Peyer's patch (tissue), 4 donors: ENCODE data around the gene SNX24. TPM values are rescaled to one million over a fixed set of nuclear protein-coding genes. Genes with fewer than 3 reads are reported as not detected.

ENCODE experiments used
- DNase-seq, 3 donors: peaks; one replicate each; pipeline ENCODE4 v3.0.0-alpha.2; 2017 to 2019
- H3K27ac ChIP-seq, 4 donors: fragments of 200-600 bp; sonication (generic); one replicate each; pipeline ENCODE4 v1.5.1; 2016 to 2019
- H3K27me3 ChIP-seq, 2 donors: fragments of 200-600 bp; sonication (generic); one replicate each; pipeline ENCODE4 v1.5.1; 2019
- H3K36me3 ChIP-seq, 3 donors: fragments of 200-600 bp; sonication (generic); one replicate each; pipeline ENCODE4 v1.5.1; 2016 to 2019
- H3K4me1 ChIP-seq, 4 donors: fragments of 200-600 bp; sonication (generic); one replicate each; pipeline ENCODE4 v1.5.1; 2016 to 2019
- H3K4me3 ChIP-seq, 4 donors: fragments of 200-600 bp; sonication (generic); 1 replicate in 3 of 4; 2 replicates in 1 of 4; pipeline ENCODE4 v1.5.1; 2016 to 2019; ENCODE audit warnings: mild to moderate bottlenecking in 1 of 4
- H3K9me3 ChIP-seq, 4 donors: fragments of 200-600 bp; sonication (generic); one replicate each; pipeline ENCODE4 v1.5.1; 2016 to 2019; ENCODE audit warnings: mild to moderate bottlenecking in 1 of 4
- CTCF ChIP-seq, 6 experiments: fragments of 450-650 bp in 4 of 6; fragments of 200-600 bp in 2 of 6; sonication (generic) in 1 of 6; IDR thresholded peaks; one replicate each; pipeline ENCODE4 v1.5.1; 2017 to 2019; ENCODE audit warnings: antibody characterized with exemption in 6 of 6, mild to moderate bottlenecking in 3 of 6, moderate library complexity in 1 of 6
- POLR2A ChIP-seq, 2 donors: fragments of 450-650 bp; IDR thresholded peaks; one replicate each; pipeline ENCODE4 v1.5.1; 2017; ENCODE audit warnings: antibody characterized with exemption in 2 of 2, mild to moderate bottlenecking in 2 of 2, moderate library complexity in 2 of 2
- total RNA-seq, 4 donors: library from RNA; depleted of rRNA; stranded (reverse); fragments of >200 nt; gene quantifications; one replicate each; pipeline ENCODE4 v1.1.0, GENCODE V29; 2016

SNX24 gene
- total RNA-seq, 4 donors from 2014 or later: 19.4 to 45.5 (median 29.3) TPM

GRCh38 chr5:122933956-122934355, 88.5 kb downstream of the SNX24 start:
- TF ChIP-seq CTCF (IDR thresholded peaks at IDR 0.05) (no peak), POLR2A (IDR thresholded peaks at IDR 0.05) (no peak)
- H3K4me3 ChIP-seq: no peak overlapping the region
- peaks cover 0 to 7% (median 0%) of the 10 kb centered on the region in 4 donors for H3K4me1 ChIP-seq
- H3K27ac ChIP-seq: no peak overlapping the region
- no peaks in the 10 kb centered on the region for H3K9me3 ChIP-seq
- no peaks in the 10 kb centered on the region for H3K36me3 ChIP-seq
- H3K27me3 ChIP-seq: no peaks in the 10 kb centered on the region
- no peak for DNase-seq

GRCh38 chr5:122936088-122936487, 90.7 kb downstream of the SNX24 start:
- Histone ChIP-seq H3K4me3 (no peak overlapping the region), H3K4me1 (peaks cover 0 to 7% (median 0%) of the 10 kb centered on the region in 4 donors), H3K27ac (no peak overlapping the region), H3K36me3 (no peaks in the 10 kb centered on the region), H3K9me3 (no peaks in the 10 kb centered on the region), H3K27me3 (no peaks in the 10 kb centered on the region)
- no peak for DNase-seq
- no peak for TF ChIP-seq POLR2A (IDR thresholded peaks at IDR 0.05)
- TF ChIP-seq CTCF (IDR thresholded peaks at IDR 0.05): no peak

GRCh38 chr5:122937914-122938313, 92.5 kb downstream of the SNX24 start:
- TF ChIP-seq CTCF (IDR thresholded peaks at IDR 0.05): no peak
- TF ChIP-seq POLR2A (IDR thresholded peaks at IDR 0.05): no peak
- no peak for DNase-seq
- no peak overlapping the region for H3K4me3 ChIP-seq
- H3K27ac ChIP-seq: no peak overlapping the region
- no peaks in the 10 kb centered on the region for H3K9me3 ChIP-seq
- H3K36me3 ChIP-seq: no peaks in the 10 kb centered on the region
- H3K27me3 ChIP-seq: no peaks in the 10 kb centered on the region
- H3K4me1 ChIP-seq: peaks cover 0 to 7% (median 0%) of the 10 kb centered on the region in 4 donors

- no peak for DNase-seq
- Histone ChIP-seq H3K27me3 (no peaks in the 10 kb centered on the region), H3K9me3 (no peaks in the 10 kb centered on the region), H3K36me3 (no peaks in the 10 kb centered on the region), H3K4me3 (no peak overlapping the region), H3K4me1 (peaks cover 0 to 7% (median 0%) of the 10 kb centered on the region in 4 donors), H3K27ac (no peak overlapping the region)
- no peak for TF ChIP-seq POLR2A (IDR thresholded peaks at IDR 0.05)
- TF ChIP-seq CTCF (IDR thresholded peaks at IDR 0.05): no peak
Observed at GRCh38 chr5:122940890-122941289, 95.5 kb downstream of the SNX24 start.

GRCh38 chr5:122941737-122942136, 96.3 kb downstream of the SNX24 start:
- Histone ChIP-seq H3K27me3 (no peaks in the 10 kb centered on the region), H3K4me3 (no peak overlapping the region), H3K27ac (no peak overlapping the region), H3K4me1 (peaks cover 0 to 7% (median 0%) of the 10 kb centered on the region in 4 donors), H3K9me3 (no peaks in the 10 kb centered on the region), H3K36me3 (no peaks in the 10 kb centered on the region)
- no peak for DNase-seq
- TF ChIP-seq CTCF (IDR thresholded peaks at IDR 0.05) (no peak), POLR2A (IDR thresholded peaks at IDR 0.05) (no peak)
